GM21390 (cell line): ENCODE results near the gene LCTL.
"Not testable (repeated sequence)": the region's sequence is repeated elsewhere in the genome, so short reads cannot be mapped to it uniquely, and the experiment has no call there.

ENCODE experiments used
- ATAC-seq: cut with Tn5 transposase; IDR thresholded peaks from one replicate; pipeline ENCODE4 v1.9.1; 2021; ENCODE audit not compliant: unreplicated experiment

LCTL gene

DNA sequence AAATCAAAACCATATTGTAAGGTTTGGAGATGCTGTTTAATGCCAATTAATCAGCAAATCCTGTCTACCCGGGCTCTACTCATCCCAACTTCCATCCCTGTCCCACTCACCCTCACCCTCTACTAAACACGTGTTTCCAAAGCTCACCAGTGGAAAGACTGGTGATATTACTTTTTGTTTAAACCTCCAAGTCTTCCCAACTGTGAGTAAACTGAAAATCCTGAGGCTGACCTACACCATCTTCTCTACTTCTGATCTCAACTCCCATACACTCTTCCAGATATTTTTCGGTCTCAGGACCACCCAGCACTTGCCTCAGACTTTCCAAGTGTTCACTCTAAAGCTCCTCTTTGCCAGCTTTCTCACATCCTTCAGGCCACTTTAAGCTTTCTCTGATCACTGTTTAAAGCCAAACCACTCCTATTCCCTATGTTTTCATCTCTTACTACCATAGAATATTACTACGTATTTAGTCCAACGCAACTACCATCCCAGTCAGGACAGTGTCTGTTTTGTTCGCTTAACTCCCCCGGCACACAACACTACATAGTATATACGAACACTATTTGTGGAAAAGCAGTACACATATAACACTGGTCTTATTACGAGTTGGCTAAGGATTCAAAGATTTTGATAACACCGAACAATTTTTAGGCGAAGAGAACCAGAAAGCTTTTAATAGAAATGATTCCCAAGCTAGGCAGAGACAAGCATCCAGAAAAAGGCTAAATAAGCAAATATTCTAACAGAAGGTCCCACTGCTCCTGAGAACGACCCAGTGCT is 61.8 kb downstream of the LCTL start:
- no peak for ATAC-seq

DNA sequence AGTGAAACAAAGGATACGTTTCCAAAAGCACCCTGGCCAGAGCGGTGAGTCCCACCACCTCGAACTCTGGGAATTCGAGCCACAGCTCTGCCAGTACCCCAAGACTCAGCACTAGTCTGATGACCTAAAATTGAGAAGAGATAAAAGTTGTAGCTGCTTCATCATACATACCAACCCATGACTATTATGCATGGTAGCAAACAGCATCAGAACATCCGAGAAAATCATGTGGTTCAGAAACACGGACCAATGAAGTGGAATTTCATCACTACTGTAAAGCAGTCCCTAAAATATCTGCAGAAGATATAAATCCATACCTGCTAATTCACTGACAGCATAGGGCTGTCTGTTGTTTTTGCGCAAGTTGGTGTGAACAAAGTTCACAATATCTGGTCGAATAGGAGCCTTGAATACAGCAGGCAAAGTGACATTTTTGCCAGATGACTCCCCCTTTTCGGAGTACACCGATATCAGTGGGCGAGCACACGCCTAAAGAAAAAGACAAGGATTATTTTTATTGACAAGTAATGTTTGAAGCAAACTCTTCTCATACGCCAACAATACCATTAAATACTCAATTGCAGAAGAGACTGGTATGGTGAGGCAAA is 62.7 kb downstream of the LCTL start:
- not testable (repeated sequence) for ATAC-seq

DNA sequence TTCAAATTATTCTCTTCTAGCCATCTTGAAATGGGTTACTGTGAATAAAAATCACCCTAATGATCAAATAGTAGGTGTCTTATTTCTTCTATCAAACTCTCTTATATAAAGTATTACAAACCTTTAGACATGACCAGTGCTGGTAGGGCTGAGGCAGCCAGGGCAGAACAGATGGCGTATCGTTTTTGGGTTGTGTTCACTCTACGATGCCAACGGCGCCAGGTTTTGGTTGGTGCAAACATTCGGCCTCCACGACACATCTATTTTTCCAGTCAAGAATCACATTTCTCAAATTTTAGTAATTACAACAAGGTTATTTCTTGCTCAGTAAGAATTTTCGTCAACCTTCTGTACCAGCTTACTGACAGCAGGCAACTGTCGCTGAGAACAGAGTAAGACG is 63.3 kb downstream of the LCTL start:
- no peak for ATAC-seq

DNA sequence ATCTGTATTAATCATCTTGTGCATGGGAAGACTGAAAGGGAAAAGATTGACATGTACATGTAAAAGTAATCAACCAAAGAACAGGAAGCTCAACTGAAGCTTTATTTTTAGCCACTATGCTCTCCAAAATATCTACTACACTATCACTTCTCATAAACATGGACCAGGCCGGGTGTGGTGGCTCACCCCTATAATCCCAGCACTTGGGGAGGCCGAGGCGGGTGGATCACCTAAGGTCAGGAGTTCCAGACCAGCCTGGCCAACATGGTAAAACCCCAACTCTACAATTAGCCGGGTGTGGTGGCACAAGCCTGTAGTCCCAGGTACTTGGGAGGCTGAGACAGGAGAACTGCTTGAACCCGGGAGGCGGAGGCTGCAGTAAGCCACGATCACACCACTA is 65.5 kb downstream of the LCTL start:
- not testable (repeated sequence) for ATAC-seq

DNA sequence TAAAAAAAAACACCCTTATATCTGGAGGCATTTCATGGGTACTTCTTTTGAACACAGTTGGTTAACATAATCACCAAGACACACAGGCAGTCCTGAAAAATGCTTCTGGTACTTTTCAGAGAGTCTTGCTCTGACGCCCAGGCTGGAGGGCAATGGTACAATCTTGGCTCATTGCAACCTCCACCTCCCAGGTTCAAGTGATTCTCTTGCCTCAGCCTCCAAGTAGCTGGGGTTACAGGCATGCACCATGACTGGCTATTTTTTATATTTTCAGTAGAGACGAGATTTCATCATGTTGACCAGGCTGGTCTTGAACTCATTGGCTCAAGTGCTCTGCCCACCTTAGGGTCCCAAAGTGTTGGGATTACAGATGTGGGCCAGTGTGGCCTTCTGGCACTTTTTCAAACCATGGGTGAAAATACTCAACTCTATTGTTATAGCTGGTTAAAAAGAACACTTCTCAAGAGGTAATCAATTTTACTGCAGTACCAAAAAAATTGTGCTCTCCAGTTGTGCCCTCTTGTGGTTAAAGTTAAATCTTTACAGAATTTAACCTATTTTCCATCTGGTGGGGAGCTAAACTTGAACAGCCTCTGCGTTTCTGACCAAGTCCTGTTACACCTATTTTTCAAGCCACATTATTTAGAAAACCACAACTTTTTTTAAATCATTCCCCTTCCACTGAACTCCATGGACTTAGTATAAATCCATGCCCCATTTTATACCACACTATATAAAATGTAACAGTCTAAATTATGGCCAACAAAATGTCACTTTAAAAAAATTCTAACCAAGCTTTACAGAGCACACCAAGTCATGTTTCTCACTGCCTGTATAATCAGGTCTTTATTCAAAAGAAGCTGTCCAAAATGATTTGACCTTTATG is 67.1 kb downstream of the LCTL start:
- ATAC-seq = no peak
